ENCODE data around the gene CLASP1. TPM values are rescaled to one million over a fixed set of nuclear protein-coding genes. Genes with fewer than 3 reads are reported as not detected.

CLASP1 gene
- total RNA-seq, 1 donor from 2014 or later: 66.3 TPM

DNA sequence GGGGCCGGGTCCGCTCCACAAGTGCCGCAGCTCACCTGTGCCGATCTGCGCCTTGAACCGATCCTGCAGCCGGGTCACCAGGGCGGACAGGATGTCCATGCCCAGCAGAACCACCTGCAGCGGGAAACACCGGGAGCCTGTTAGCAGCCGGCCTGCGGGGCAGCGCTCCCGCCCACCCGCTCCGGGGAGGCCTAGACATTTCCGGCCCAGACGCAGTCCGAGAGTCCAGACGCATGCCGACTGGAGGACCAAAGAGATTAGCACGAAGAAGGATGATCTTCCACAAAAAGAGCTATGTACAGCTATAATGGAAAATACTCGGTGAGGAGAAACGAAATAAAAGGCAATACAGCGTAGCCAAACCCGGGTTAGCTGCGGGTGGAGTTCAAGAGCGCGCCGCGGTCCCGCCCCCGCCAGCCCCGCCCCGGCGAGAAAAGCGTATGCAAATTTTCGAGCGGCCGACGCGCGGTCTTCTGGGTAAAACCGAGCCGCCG is 119.0 kb downstream of the CLASP1 start:
- ATAC-seq (peak; percentile 89), DNase-seq (ENCODE audit: missing footprints) (peak; percentile 92)
- intact Hi-C loops (cut with DNase I): loop anchor here (2.0 to 5.0 kb wide), 3 partner anchors 119 to 207 kb away; partner anchors contain the start of genes CLASP1 and NIFK

DNA sequence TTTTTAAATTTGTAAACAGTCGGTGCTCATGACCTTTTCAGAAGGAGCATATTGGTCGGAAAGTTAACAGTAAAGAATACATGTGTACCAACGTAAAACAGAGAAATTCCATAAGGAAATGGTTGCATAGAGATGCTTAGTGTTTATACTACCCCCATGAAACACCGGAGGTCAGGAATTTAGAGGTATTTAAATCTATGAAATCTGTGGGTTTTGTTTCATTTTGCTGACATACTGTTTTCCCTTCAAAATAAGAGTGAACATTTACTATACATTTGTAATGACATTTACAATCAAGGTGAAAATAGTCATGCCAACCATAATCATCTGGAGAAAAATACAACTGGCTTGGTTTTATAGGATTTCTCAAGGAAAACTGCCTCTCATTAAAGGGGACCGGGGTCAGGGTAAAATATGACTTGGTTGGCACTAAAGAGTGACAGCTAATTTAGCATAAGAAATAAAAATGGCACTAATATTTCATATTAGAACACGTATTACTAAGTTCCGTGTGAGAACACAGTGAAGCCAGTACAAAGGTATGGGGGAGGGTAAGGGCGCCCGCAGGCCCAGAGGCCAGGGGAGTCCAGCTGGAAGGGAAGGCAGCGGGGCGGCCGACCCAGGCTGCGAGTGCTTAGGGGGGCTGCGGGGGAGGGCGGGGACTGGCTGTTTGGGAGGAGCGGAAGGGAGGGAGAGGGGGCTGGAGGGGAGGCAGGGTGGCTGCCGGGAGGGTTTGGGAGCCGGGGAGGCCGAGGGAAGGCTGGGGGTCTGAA is 119.6 kb downstream of the CLASP1 start:
- intact Hi-C loops (cut with DNase I): loop anchor here (2.0 to 10.0 kb wide), 5 partner anchors 47 to 208 kb away; partner anchors contain the start of genes CLASP1 and NIFK
- ATAC-seq (peak; percentile 65), DNase-seq (ENCODE audit: missing footprints) (peak; percentile 84)

DNA sequence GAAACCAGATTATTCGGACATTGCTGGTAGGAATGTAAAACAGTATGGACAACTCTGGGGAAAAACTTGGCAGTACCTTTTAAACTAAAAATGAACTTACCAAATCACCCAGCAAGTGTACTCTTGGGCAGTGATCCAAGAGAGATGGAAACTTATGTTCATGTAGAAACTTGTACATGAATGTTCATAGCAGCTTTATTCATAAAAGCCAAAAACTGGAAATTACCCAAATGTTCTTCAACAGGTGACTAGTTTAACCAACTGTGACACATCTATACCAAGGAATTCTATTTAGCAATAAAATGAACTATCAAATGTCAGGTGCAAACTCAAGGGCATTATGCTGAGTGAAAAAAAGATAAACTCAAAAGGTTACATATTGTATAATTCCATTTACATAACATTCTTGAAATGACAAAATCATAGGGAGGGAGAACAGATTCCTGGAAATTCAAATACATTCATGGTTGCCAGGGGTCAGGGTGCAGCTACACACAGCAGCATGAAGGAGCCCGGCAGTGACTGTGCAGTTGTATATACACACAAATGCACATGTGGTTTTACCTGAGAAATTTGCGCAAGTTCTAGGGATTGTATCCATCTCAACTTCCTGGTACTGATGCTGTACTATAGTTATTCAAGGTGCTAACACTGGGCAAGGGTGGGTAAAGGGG is 122.1 kb downstream of the CLASP1 start:
- ATAC-seq: no peak
- peak; percentile 48 for DNase-seq (ENCODE audit: missing footprints)
- intact Hi-C loops (cut with DNase I): loop anchor here (5.0 to 10.0 kb wide), 2 partner anchors 45 to 122 kb away; no protein-coding TSS in a partner anchor

DNA sequence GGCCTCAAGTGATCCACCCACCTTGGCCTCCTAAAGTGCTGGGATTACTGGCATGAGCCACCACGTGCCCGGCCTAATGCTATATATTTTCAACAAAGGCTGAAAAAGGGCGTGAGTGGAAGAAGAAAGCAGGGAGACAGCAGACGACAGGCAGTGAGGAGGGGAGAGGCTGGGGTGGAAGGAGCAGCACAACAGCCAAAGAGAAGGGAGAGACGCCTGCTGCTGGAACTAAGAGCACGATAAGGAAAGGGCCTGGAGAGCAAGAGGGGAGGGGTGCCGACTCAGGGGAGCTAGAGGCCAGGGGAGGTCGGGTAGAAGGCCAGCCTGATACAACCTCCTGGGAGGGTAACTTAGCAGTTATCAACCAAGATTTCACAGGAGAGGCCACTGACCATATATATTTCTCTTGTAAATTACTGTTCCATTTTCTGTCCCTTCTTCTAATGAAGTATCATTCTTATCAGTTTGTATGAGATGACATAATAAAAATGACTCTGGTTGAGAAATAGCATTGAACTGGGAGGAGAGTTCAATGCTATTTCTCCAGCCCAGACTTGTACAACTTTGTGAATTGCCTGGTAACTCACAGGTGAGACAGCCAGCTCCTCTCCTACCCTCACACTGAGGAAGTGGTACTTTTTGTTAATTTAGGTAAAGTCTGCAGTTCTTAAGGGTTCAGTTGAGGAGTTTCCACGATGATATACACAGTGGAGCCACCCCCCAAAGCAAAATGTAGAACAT is 124.4 kb downstream of the CLASP1 start:
- intact Hi-C loops (cut with DNase I): loop anchor here (5.0 to 10.0 kb wide), 2 partner anchors 43 to 120 kb away; no protein-coding TSS in a partner anchor
- ATAC-seq: peak; percentile 61
- peak; percentile 49 for DNase-seq (ENCODE audit: missing footprints)

DNA sequence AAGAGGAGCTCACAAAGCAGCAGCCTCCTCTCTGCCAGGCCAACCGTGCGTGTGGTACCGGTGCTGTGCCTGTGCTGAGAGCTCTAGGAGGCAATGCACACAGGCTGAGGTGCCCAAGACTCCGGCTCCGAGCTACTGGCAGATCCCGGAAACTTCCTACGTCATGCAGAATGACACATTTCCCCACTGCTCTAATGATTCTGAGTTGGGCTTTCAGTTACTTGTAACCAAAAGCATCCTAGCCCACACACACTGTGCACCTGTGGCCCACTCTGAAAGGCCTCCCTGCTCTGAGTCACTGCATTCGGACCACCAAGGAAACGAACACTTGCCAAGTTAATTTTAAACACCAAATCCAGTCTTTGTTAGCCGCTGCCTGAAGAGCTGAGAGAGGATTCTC is 127.9 kb downstream of the CLASP1 start:
- no peak for DNase-seq (ENCODE audit: missing footprints)
- ATAC-seq: no peak
- intact Hi-C loops (cut with DNase I): loop anchor here (10.0 kb wide), 1 partner anchor 117 kb away; no protein-coding TSS in a partner anchor

DNA sequence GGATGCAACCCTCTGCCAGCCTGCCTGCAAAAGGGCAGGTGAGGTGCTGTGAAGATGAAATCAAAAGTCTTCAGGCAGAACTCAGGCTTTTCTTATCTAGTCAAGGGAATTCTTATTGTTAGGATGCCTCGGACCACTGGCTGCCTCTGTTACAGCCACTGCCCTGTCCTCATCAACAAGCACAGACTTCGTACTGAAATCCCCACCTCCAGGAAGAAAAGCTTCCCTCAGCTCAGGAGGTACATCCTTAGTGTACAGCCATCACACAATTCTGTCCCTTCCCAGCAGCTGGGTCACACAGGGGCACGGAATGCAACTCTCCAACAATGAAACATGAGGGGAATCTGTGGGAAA is 128.6 kb downstream of the CLASP1 start:
- intact Hi-C loops (cut with DNase I): loop anchor here (10.0 kb wide), 1 partner anchor 116 kb away; no protein-coding TSS in a partner anchor
- no peak for ATAC-seq
- DNase-seq (ENCODE audit: missing footprints): no peak

DNA sequence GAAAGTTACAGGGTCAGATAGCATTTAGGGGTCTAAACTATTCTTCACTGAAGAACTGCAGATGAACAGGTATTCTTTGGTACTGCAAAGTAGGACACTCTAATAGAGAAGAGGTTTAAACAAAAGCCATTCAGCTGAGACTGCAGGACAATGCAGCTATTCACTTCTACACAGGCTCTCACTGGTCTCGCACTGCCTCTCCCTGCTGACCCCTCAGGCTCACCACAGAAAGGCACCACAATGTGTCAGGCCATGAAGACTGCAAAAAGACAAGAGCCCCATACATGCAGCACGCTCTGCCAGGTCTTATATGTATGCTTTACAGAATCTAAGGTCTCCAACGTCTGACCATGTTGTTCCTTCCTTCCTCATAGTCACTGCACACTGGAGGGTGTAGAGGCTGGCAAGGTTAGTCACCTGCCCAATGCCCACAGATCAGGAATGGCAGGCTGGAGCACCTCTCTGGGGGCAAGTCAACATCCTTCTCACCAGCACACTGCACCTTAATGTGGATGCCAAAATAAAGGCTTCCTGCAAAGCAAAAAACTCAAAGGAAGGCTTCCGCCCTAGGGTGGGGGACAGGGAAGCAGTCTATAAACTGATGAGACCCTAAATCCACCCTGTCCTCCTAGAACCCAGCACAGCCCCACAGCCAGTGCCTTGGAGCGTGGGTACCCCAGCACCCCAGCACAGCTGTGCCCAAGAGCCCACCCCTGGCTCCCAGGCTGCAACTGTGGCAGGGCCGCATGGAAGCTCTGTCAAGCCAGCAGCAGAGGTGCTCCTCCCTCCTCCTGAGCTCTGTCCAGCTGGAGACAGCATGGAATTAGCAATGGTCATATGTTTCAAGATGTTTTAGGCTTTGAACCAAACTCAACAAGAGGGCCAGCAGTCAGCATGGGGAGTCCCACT is 129.3 kb downstream of the CLASP1 start:
- ATAC-seq: peak; percentile 38
- intact Hi-C loops (cut with DNase I): loop anchor here (10.0 kb wide), 1 partner anchor 115 kb away; no protein-coding TSS in a partner anchor
- DNase-seq (ENCODE audit: missing footprints): peak; percentile 44

DNA sequence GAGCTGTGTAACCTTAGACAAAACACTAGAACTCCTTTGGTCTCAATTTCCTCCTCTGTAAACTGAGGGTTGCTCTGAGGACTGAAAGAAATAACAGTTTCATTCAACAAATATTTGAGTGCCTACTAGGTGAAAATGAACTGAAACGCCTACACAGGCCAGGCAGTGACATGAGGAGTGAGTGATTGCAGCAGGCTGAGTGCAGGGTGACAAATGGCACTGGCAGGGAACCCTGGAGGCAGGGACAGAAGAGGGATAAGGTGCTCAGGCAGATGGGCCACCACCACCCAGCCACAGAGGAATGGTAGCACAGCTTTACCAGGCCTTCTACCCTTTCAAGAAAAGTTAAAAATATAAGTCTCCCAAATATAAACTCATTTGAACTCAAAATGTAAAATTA is 130.1 kb downstream of the CLASP1 start:
- no peak for ATAC-seq
- intact Hi-C loops (cut with DNase I): no loop called here
- no peak for DNase-seq (ENCODE audit: missing footprints)

DNA sequence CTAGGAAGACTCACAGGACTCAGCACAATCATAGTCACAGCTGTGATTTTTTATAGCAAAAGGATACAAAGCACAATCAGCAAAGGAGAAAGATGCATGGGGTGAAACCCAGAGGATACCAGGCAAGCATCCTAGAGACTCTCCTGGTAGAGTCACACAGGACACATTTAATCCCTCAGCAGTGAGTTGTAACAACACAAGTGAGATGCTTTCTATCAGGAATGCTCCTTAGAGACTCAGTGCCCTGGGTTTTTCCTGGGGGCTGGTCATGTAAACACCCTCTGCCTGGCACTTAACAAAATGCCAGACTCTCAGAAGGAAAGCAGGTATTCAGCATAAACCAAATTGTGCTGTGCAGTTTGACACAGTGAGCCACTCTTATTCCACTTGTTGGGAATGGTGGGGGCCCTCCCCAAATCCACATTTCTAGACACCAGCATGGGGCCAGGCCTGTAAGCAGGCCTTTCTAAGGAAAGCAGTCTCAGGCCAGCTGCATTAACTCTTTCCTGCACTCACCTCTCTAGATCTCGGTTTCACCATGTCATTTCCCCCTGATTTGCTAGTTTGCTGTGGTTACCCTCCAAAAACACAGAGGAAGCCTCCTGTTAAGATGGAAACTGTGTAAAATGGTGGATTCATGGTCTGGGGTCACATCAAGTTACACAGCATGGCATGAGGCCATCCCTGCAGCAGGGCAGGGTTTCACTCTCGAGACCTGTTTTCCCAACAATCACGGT is 135.5 kb downstream of the CLASP1 start:
- intact Hi-C loops (cut with DNase I): no loop called here
- ATAC-seq (no peak), DNase-seq (ENCODE audit: missing footprints) (no peak)

DNA sequence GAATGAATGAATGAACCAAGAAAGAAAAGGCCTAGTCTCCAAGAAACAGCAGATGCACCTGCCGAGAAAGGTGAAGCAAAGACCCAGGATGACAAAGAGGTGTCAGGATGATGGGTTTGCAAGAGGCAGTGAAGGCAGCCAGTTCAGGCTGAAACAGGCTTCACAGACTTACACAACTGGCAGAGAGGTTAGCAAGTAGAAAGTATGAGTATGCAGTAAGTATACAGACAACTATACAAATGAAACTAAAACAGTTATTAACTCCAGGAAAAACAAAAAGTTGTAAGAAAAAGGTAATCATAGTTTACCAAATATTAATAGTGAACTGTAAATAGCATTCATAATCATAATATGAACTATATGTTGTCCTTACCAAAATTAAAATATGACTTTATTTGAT is 138.4 kb downstream of the CLASP1 start:
- ATAC-seq: no peak
- DNase-seq (ENCODE audit: missing footprints): no peak
- intact Hi-C loops (cut with DNase I): no loop called here

DNA sequence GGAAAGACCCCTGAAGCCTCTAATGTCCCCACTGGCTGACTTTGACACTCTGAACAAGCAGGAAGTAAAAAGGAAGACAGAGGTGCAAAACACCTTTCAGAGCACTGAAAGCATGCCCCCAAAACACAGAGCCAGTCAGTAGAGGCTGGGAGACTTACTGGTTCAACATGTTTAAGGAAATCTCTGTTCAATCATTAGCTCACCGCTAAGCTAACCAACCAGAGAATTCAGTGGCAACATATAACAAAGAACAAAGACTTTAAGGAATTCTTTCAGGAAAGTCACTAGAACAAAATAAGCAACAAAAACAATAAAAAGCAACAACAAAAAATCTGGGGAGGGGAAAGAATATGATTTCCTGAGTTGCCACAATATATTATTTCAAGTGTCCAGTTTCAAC is 142.6 kb downstream of the CLASP1 start:
- no peak for DNase-seq (ENCODE audit: missing footprints)
- intact Hi-C loops (cut with DNase I): no loop called here
- no peak for ATAC-seq

DNA sequence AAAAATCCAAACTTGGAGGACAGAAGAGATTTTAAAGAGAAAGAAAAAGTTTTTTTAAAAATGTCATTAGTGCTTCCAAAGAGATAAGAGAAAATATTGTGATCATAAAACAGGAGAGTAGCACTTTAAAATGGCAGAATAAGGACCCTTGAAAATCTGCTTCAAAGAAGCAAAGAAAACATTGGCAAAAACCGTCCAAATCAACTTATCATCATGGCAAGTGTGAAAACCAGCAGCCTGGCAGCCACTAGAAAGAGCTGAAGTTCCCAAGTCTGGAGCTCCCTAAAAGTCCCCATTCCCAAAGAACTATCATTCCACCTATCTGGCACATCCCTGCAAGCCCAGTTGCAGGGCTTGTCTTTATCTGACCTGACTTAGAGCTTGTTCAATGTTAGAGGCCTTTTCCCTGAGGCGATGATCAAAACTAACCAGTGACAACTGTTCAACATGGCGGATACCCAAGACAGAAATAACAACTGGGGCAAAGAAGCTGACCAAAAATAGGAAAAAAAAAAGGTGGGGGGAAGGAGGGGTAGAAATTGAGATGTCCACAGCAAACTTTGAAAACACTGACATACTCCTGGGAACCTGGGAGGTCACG is 143.2 kb downstream of the CLASP1 start:
- no peak for ATAC-seq
- intact Hi-C loops (cut with DNase I): no loop called here
- DNase-seq (ENCODE audit: missing footprints): no peak

DNA sequence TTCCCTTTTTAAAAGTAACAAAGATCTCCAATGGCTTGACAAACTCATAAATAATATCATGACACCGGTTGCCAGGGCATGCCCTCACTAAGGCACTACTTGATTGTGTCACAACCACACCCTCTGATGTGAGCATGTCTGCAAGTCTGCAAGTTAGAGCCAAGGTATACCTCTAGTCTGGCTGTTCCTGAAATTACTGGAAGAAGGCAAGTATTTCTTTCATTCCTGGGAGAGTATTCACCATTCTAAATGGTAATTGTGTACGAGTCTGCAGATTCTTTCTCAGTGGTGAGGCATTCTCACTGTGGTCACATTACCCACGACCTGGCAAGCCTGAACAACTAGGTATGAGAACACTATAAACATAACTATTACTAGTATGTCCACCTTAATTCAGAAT is 144.3 kb downstream of the CLASP1 start:
- ATAC-seq (peak; percentile 37), DNase-seq (ENCODE audit: missing footprints) (no peak)
- intact Hi-C loops (cut with DNase I): no loop called here

DNA sequence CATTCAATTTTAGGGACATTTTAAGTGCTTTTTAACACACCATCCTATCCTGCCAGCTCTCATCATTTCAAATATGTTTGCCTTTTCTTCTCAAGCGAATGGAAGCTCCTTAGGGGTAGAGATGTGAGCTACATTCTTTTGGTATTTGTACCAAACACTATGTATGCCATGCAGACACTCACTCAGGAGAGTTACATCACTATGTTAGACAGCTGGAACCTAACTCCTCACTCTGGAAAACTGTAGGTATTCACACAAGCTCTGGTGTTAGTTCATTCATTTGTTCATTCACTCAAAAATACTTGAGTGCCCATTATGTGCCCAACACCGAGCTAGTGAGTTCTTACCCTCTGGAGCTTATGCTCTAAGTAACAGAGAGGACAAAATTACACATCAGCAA is 144.9 kb downstream of the CLASP1 start:
- ATAC-seq (no peak), DNase-seq (ENCODE audit: missing footprints) (no peak)
- intact Hi-C loops (cut with DNase I): no loop called here

DNA sequence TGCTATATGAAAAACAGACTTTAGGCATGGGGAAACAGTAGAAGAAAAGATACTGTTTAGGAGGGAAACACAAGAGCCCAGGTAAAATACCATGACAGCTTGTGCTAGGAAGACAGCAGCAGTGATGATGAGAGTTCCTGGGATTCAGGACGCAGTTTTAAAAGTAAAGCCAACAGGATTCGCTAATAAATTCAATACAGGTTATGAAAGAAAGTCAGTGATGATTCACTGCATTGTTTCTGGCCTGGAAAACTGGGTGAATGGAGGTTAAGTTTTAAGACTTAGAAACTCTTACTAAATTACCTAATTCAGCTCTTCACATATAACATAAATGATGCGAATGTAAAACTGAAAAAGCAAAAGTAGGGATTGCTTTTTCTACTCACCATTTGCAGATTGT is 146.5 kb downstream of the CLASP1 start:
- intact Hi-C loops (cut with DNase I): no loop called here
- ATAC-seq: no peak
- no peak for DNase-seq (ENCODE audit: missing footprints)

DNA sequence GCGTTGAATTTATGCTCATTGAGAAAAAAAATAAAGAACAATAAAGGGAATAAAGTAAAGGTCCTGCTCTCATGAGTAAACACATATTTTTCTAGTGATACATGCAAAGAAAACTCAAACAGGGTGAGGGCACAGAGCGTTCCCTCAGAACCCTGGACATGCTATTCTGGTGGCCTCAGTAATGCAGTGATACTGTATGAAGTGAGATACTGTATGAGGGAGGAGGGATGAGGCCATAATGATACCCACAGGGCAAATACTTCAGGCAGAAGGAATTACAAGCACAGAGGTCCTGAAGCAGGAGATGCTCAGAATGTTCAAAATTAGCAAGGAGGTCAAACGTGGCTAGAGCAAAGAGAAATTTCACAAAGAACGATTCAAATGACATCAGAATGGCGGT is 147.0 kb downstream of the CLASP1 start:
- no peak for ATAC-seq
- intact Hi-C loops (cut with DNase I): no loop called here
- no peak for DNase-seq (ENCODE audit: missing footprints)

DNA sequence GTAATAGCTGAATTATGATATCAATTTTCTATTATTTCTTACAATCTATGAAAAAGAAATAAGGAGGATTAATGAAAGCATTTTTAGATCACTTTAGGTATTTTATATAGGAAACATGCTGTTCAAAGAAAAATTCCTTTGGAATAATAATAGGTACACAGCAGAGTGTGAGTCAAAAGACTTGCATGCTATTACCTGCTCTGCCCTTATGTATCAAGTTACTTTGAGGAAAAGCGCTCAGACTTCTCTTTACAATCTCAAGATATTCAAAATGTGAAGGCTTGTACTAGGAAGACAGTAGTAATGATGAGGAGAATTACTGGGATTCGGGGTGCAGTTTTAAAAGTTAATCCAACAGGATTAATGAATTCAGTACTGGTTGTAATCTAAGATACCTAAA is 147.7 kb downstream of the CLASP1 start:
- DNase-seq (ENCODE audit: missing footprints) (no peak), ATAC-seq (no peak)
- intact Hi-C loops (cut with DNase I): no loop called here

All from Right ventricle myocardium inferior (tissue), 1 donor.